IMR-90 (cell line): Measurements from ENCODE around the gene PDGFC. TPM values are rescaled to one million over a fixed set of nuclear protein-coding genes. Genes with fewer than 3 reads are reported as not detected.

ENCODE experiments used
- ATAC-seq: fragments of 200-7000 bp; cut with Tn5 transposase; 2 replicates; pipeline ENCODE4 v1.9.1; 2020; ENCODE audit warnings: low read depth, mild to moderate bottlenecking, moderate library complexity
- BruUV-seq: library from RNA; stranded (reverse); fragments of 400-500 nt; replicated peaks from 2 replicates; lab custom pipeline; 2021; lab: Mats Ljungman, UMichigan
- CTCF ChIA-PET: fragments of 300-600 bp; formaldehyde crosslinking; extraction: SDS; loops from one replicate; lab custom pipeline; 2021; ENCODE audit warnings: antibody characterized with exemption; lab: Yijun Ruan, JAX
- POLR2A ChIA-PET: fragments of 300-600 bp; sonication (Branson Sonifier 250); formaldehyde crosslinking; loops from one replicate; lab custom pipeline; 2022; ENCODE audit warnings: antibody characterized with exemption; ENCODE audit not compliant: unreplicated experiment; lab: Charles Lee
- DNase-seq: peaks from one replicate; pipeline ENCODE4 v3.0.0; 2013
- H2AFZ ChIP-seq: replicated peaks from 2 replicates; pipeline ENCODE3; 2013; ENCODE audit warnings: low read length, mild to moderate bottlenecking; ENCODE audit not compliant: poor library complexity
- H2AK5ac ChIP-seq: 2 replicates; pipeline ENCODE4 v1.6.1; 2013; ENCODE audit warnings: low read depth, low read length, inconsistent platforms
- H2AK9ac ChIP-seq: replicated peaks from 2 replicates; pipeline ENCODE3; 2013; ENCODE audit warnings: mild to moderate bottlenecking, low read depth, low read length, moderate library complexity; ENCODE audit not compliant: poor library complexity
- H2BK120ac ChIP-seq: 2 replicates; pipeline ENCODE4 v1.6.1; 2013; ENCODE audit warnings: low read depth, low read length, inconsistent platforms
- H2BK15ac ChIP-seq: 3 replicates; pipeline ENCODE4 v1.6.1; 2013; ENCODE audit warnings: low read depth, low read length, inconsistent platforms
- H2BK20ac ChIP-seq: 2 replicates; pipeline ENCODE4 v1.6.1; 2013; ENCODE audit warnings: low read depth, mild to moderate bottlenecking, inconsistent platforms, low read length, moderate library complexity
- H2BK5ac ChIP-seq: 2 replicates; pipeline ENCODE4 v1.6.1; 2013; ENCODE audit warnings: mild to moderate bottlenecking, low read depth, low read length, inconsistent platforms; ENCODE audit not compliant: poor library complexity, severe bottlenecking
- H3K14ac ChIP-seq: replicated peaks from 2 replicates; pipeline ENCODE4 v1.6.1; 2013; ENCODE audit warnings: low read depth, low read length, inconsistent platforms
- H3K18ac ChIP-seq: 2 replicates; pipeline ENCODE4 v1.6.1; 2013; ENCODE audit warnings: low read depth, low read length, control low read depth
- H3K23ac ChIP-seq: 2 replicates; pipeline ENCODE4 v1.6.1; 2013; ENCODE audit warnings: low read depth, low read length, inconsistent platforms
- H3K27ac ChIP-seq: 2 replicates; pipeline ENCODE4 v1.5.1; 2013; ENCODE audit warnings: mild to moderate bottlenecking, control low read depth, low read length; ENCODE audit not compliant: insufficient read depth
- H3K27me3 ChIP-seq: 2 replicates; pipeline ENCODE4 v1.6.1; 2013; ENCODE audit warnings: low read length; ENCODE audit not compliant: control insufficient read depth, insufficient read depth
- H3K36me3 ChIP-seq: 2 replicates; pipeline ENCODE4 v1.6.1; 2013; ENCODE audit warnings: low read length, mixed read lengths; ENCODE audit not compliant: control insufficient read depth, insufficient read depth
- H3K4ac ChIP-seq: 2 replicates; pipeline ENCODE4 v1.6.1; 2013; ENCODE audit warnings: low read depth, low read length, inconsistent platforms
- H3K4me1 ChIP-seq: 2 replicates; pipeline ENCODE4 v1.6.1; 2013; ENCODE audit warnings: low read length, mixed read lengths; ENCODE audit not compliant: control insufficient read depth, insufficient read depth
- H3K4me2 ChIP-seq: 2 replicates; pipeline ENCODE4 v1.6.1; 2013; ENCODE audit warnings: low read depth, mild to moderate bottlenecking, control low read depth, low read length, moderate library complexity
- H3K4me3 ChIP-seq: 2 replicates; pipeline ENCODE4 v1.5.1; 2013; ENCODE audit warnings: low read depth, mild to moderate bottlenecking, control low read depth, low read length, moderate library complexity; ENCODE audit not compliant: insufficient read depth
- H3K56ac ChIP-seq: 2 replicates; pipeline ENCODE4 v1.6.1; 2013; ENCODE audit warnings: low read length, inconsistent platforms; ENCODE audit not compliant: insufficient read depth; ENCODE audit errors: extremely low read depth
- H3K79me1 ChIP-seq, 2 experiments: 2 replicates each; pipeline ENCODE4 v1.6.1; 2013; ENCODE audit warnings: low read length in 2 of 2, inconsistent platforms in 1 of 2, low read depth in 1 of 2
- H3K9ac ChIP-seq: 2 replicates; pipeline ENCODE4 v1.6.1; 2013; ENCODE audit warnings: low read depth, low read length, control low read depth
- H3K9me1 ChIP-seq: 2 replicates; pipeline ENCODE4 v1.6.1; 2013; ENCODE audit warnings: low read length, inconsistent platforms; ENCODE audit not compliant: insufficient read depth
- H3K9me3 ChIP-seq: 2 replicates; pipeline ENCODE4 v1.6.1; 2013; ENCODE audit warnings: low read length; ENCODE audit not compliant: control insufficient read depth, insufficient read depth
- H4K20me1 ChIP-seq: 2 replicates; pipeline ENCODE4 v1.6.1; 2013; ENCODE audit warnings: low read length, inconsistent platforms; ENCODE audit not compliant: insufficient read depth
- H4K5ac ChIP-seq: 2 replicates; pipeline ENCODE4 v1.6.1; 2013; ENCODE audit warnings: mild to moderate bottlenecking, low read depth, low read length, control low read depth
- H4K8ac ChIP-seq, 2 experiments: 2 replicates each; pipeline ENCODE4 v1.6.1; 2013; ENCODE audit warnings: low read depth in 2 of 2, low read length in 2 of 2, control low read depth in 1 of 2, inconsistent platforms in 1 of 2
- H4K91ac ChIP-seq: 2 replicates; pipeline ENCODE4 v1.6.1; 2013; ENCODE audit warnings: low read depth, low read length, inconsistent platforms; ENCODE audit not compliant: insufficient read depth
- BHLHE40 ChIP-seq: fragments of 150-350 bp; IDR thresholded peaks from 2 replicates; pipeline ENCODE4 v1.6.1; 2016; ENCODE audit warnings: mild to moderate bottlenecking, low read depth, low read length
- CEBPB ChIP-seq: IDR thresholded peaks from 2 replicates; pipeline ENCODE4 v1.6.1; 2012; ENCODE audit warnings: low read depth, low read length, improper control_type of control experiment
- CHD1 ChIP-seq: IDR thresholded peaks from 2 replicates; pipeline ENCODE4 v1.6.1; 2012; ENCODE audit warnings: low read depth, low read length, improper control_type of control experiment
- FOS ChIP-seq: fragments of 150-350 bp; IDR thresholded peaks from 2 replicates; pipeline ENCODE4 v1.6.1; 2016; ENCODE audit warnings: low read depth, low read length
- MAFK ChIP-seq: IDR thresholded peaks from 2 replicates; pipeline ENCODE4 v1.6.1; 2012; ENCODE audit warnings: low read depth, low read length, improper control_type of control experiment
- MAZ ChIP-seq: IDR thresholded peaks from 2 replicates; pipeline ENCODE4 v1.6.1; 2012; ENCODE audit warnings: low read depth, mild to moderate bottlenecking, low read length, improper control_type of control experiment, moderate library complexity, borderline replicate concordance
- MXI1 ChIP-seq: IDR thresholded peaks from 2 replicates; pipeline ENCODE4 v1.6.1; 2012; ENCODE audit warnings: low read depth, mild to moderate bottlenecking, low read length, moderate library complexity, borderline replicate concordance
- NFE2L2 ChIP-seq: fragments of 150-350 bp; IDR thresholded peaks from 2 replicates; pipeline ENCODE4 v1.6.1; 2016; ENCODE audit warnings: low read depth, mild to moderate bottlenecking, low read length
- POLR2A ChIP-seq: IDR thresholded peaks from 2 replicates; pipeline ENCODE4 v1.6.1; 2012; ENCODE audit warnings: mild to moderate bottlenecking, low read depth, low read length
- RAD21 ChIP-seq: IDR thresholded peaks from 2 replicates; pipeline ENCODE4 v1.6.1; 2012; ENCODE audit warnings: low read length, improper control_type of control experiment
- RCOR1 ChIP-seq: IDR thresholded peaks from 2 replicates; pipeline ENCODE4 v1.6.1; 2012; ENCODE audit warnings: mild to moderate bottlenecking, low read length, improper control_type of control experiment; ENCODE audit not compliant: insufficient replicate concordance
- RFX5 ChIP-seq: IDR thresholded peaks from 2 replicates; pipeline ENCODE4 v1.8.0; 2012; ENCODE audit warnings: low read depth, mild to moderate bottlenecking, low read length, moderate library complexity
- SMC3 ChIP-seq: fragments of 150-350 bp; IDR thresholded peaks from 2 replicates; pipeline ENCODE4 v1.6.1; 2016; ENCODE audit warnings: low read depth, mild to moderate bottlenecking, antibody characterized with exemption, low read length, moderate library complexity
- USF2 ChIP-seq: fragments of 150-350 bp; IDR thresholded peaks from 2 replicates; pipeline ENCODE4 v1.6.1; 2017; ENCODE audit warnings: mild to moderate bottlenecking, antibody characterized with exemption, low read length, low read depth
- WGBS, 2 experiments: methylation state at CpG; one replicate each; pipeline versions ENCODE4 v1.1.5 to v1.1.7; 2013; ENCODE audit warnings: missing lambda C conversion rate in 2 of 2; ENCODE audit not compliant: insufficient read length in 1 of 2; ENCODE audit errors: extremely low coverage in 2 of 2; 5-methylcytosine and 5-hydroxymethylcytosine counted together
- dilution Hi-C: fragments of 300-500 bp; cut with HindIII; formaldehyde crosslinking; loops from one replicate; pipeline ENCODE4 v1.14.3; 2018; ENCODE audit warnings: low sequenced_read_pairs; ENCODE audit not compliant: unreplicated experiment
- in situ Hi-C: fragments of 300-500 bp; cut with MboI; formaldehyde crosslinking; loops from 3 replicates; pipeline ENCODE4 v1.14.3; 2019; ENCODE audit warnings: low sequenced_read_pairs, inconsistent platforms, mixed read lengths
- intact Hi-C: fragments of 100-400 bp; cut with micrococcal nuclease; formaldehyde crosslinking; loops from 2 replicates; pipeline ENCODE4 v1.10.0; 2022
- polyA plus RNA-seq, 3 experiments: library from polyadenylated mRNA; depleted of rRNA; stranded (reverse); fragments of >200 nt; gene quantifications; 2 replicates each; pipeline ENCODE4 v1.2.3, GENCODE V29; 2012; ENCODE audit warnings: low replicate concordance in 1 of 3
- total RNA-seq: library from RNA; depleted of rRNA; stranded (reverse); fragments of >200 nt; gene quantifications from 2 replicates; pipeline ENCODE4 v1.2.3, GENCODE V29; 2012
- TF ChIP-seq, protein P1 (sequence below): fragments of 150-350 bp; IDR thresholded peaks from 2 replicates; pipeline ENCODE4 v1.6.1; 2016; ENCODE audit warnings: low read depth, mild to moderate bottlenecking, low read length, moderate library complexity, borderline replicate concordance
- TF ChIP-seq, protein P2 (sequence below): conservative IDR thresholded peaks from 2 replicates; pipeline ENCODE4 v1.5.1; 2012; ENCODE audit warnings: mild to moderate bottlenecking, low read depth, low read length, improper control_type of control experiment

The PDGFC gene
- total and polyA plus RNA-seq, 2 of the 4 experiments (the other 2 are of a cell fraction) = 19.8 to 90.7 TPM

- Histone ChIP-seq H3K18ac (peak overlapping the region; percentile 97), H3K9me1 (peaks cover 3% of the 10 kb centered on the region; the same call in 1 of the 2 replicates), H4K5ac (peak overlapping the region; percentile 74; the same call in 1 of the 2 replicates), H2BK20ac (peak overlapping the region; percentile 66), H4K91ac (peak overlapping the region; percentile 31; the same call in 1 of the 2 replicates), H3K4me2 (no peak overlapping the region), H3K23ac (no peak overlapping the region; the same call in 1 of the 2 replicates), H3K4ac (peak overlapping the region; percentile 80; the same call in 1 of the 2 replicates), H2AK9ac (no peak overlapping the region), H4K20me1 (no peaks in the 10 kb centered on the region), H3K4me3 (no peak overlapping the region), H3K9me3 (no peaks in the 10 kb centered on the region), H2AFZ (no peak overlapping the region), H3K9ac (no peak overlapping the region), H2AK5ac (peak overlapping the region; percentile 17; the same call in 1 of the 2 replicates), H3K4me1 (peaks cover 22% of the 10 kb centered on the region), H3K27ac (peak overlapping the region; percentile 5; the same call in 1 of the 2 replicates), H3K36me3 (no peaks in the 10 kb centered on the region), H2BK15ac (0 out of 3 replicates have a peak overlapping the region, but pooled peaks have one; percentile 45), H2BK120ac (peak overlapping the region; percentile 77), H4K8ac (peak overlapping the region; percentile 26 to 56; a peak in 1 of 4 replicates), H3K56ac (no peak overlapping the region), H3K14ac (peak overlapping the region; percentile 28), H2BK5ac (peak overlapping the region; percentile 73), H3K79me1 (peaks cover 8 to 25% of the 10 kb centered on the region in 2 experiments), H3K27me3 (no peaks in the 10 kb centered on the region)
- DNase-seq = no peak
- POLR2A ChIA-PET = no interaction called here
- CTCF ChIA-PET = interaction anchor here (0.6 kb wide), 1 partner anchor 284 kb away, joined by 3 read pairs; no protein-coding TSS in a partner anchor
- dilution Hi-C loops = no loop called here
- TF ChIP-seq RAD21 = no peak
- no peak for TF ChIP-seq MAFK
- no peak for TF ChIP-seq FOS
- no peak for TF ChIP-seq RFX5
- TF ChIP-seq POLR2A = no peak
- TF ChIP-seq MXI1 = no peak
- no peak for TF ChIP-seq CHD1
- TF ChIP-seq BHLHE40 = no peak
- TF ChIP-seq, protein P1, sequence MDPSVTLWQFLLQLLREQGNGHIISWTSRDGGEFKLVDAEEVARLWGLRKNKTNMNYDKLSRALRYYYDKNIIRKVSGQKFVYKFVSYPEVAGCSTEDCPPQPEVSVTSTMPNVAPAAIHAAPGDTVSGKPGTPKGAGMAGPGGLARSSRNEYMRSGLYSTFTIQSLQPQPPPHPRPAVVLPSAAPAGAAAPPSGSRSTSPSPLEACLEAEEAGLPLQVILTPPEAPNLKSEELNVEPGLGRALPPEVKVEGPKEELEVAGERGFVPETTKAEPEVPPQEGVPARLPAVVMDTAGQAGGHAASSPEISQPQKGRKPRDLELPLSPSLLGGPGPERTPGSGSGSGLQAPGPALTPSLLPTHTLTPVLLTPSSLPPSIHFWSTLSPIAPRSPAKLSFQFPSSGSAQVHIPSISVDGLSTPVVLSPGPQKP = no peak
- TF ChIP-seq USF2 = no peak
- no peak for TF ChIP-seq SMC3
- TF ChIP-seq MAZ = no peak
- TF ChIP-seq, protein P2, sequence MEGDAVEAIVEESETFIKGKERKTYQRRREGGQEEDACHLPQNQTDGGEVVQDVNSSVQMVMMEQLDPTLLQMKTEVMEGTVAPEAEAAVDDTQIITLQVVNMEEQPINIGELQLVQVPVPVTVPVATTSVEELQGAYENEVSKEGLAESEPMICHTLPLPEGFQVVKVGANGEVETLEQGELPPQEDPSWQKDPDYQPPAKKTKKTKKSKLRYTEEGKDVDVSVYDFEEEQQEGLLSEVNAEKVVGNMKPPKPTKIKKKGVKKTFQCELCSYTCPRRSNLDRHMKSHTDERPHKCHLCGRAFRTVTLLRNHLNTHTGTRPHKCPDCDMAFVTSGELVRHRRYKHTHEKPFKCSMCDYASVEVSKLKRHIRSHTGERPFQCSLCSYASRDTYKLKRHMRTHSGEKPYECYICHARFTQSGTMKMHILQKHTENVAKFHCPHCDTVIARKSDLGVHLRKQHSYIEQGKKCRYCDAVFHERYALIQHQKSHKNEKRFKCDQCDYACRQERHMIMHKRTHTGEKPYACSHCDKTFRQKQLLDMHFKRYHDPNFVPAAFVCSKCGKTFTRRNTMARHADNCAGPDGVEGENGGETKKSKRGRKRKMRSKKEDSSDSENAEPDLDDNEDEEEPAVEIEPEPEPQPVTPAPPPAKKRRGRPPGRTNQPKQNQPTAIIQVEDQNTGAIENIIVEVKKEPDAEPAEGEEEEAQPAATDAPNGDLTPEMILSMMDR = no peak
- TF ChIP-seq RCOR1 = no peak
- no peak for TF ChIP-seq NFE2L2
- no peak for TF ChIP-seq CEBPB
- ATAC-seq = no peak
- in situ Hi-C loops = loop anchor here (10.0 kb wide), 1 partner anchor 189 kb away; no protein-coding TSS in a partner anchor
- intact Hi-C loops = loop anchor here (5.0 to 10.0 kb wide), 3 partner anchors 171 to 611 kb away; no protein-coding TSS in a partner anchor
- no CpG with 5 or more reads among the region's 1 CpG for WGBS, 2 experiments
- BruUV-seq = no TSS peak
These were observed 195.8 kb downstream of the PDGFC start for GRCh38 chr4:156775813-156776212.
